WERI-Rb-1 (cell line): ENCODE data around the gene SPINT2.
A peak's percentile ranks its signal among the peaks of the same experiment; 100 is the strongest.
"Not testable (repeated sequence)": the region's sequence is repeated elsewhere in the genome, so short reads cannot be mapped to it uniquely, and the experiment has no call there.

ENCODE experiments used
- DNase-seq: peaks from one replicate; pipeline ENCODE4 v3.0.0-alpha.2; 2020
- H3K27ac ChIP-seq: fragments of 250-450 bp; sonication (Bioruptor Pico); 2 replicates; pipeline ENCODE4 v1.5.1; 2020; ENCODE audit warnings: mild to moderate bottlenecking, moderate library complexity
- H3K27me3 ChIP-seq: fragments of 250-450 bp; sonication (Bioruptor Pico); 2 replicates; pipeline ENCODE4 v1.5.1; 2021; ENCODE audit warnings: mild to moderate bottlenecking, low read depth, moderate library complexity; ENCODE audit not compliant: insufficient read depth, severe bottlenecking
- H3K36me3 ChIP-seq: fragments of 250-450 bp; sonication (Bioruptor Pico); 2 replicates; pipeline ENCODE4 v1.5.1; 2020; ENCODE audit warnings: mild to moderate bottlenecking, moderate library complexity
- H3K4me3 ChIP-seq: 2 replicates; pipeline ENCODE4 v1.5.1; 2011; ENCODE audit warnings: low read depth, mild to moderate bottlenecking, control low read depth, low read length
- H3K9me3 ChIP-seq: fragments of 250-450 bp; sonication (Bioruptor Pico); 2 replicates; pipeline ENCODE4 v1.5.1; 2021; ENCODE audit warnings: mild to moderate bottlenecking, moderate library complexity; ENCODE audit not compliant: severe bottlenecking
- TF ChIP-seq, protein P1 (sequence below): IDR thresholded peaks from 2 replicates; pipeline ENCODE4 v1.5.1; 2011; ENCODE audit warnings: low read depth, mild to moderate bottlenecking, control low read depth, inconsistent platforms, low read length

The SPINT2 gene

DNA sequence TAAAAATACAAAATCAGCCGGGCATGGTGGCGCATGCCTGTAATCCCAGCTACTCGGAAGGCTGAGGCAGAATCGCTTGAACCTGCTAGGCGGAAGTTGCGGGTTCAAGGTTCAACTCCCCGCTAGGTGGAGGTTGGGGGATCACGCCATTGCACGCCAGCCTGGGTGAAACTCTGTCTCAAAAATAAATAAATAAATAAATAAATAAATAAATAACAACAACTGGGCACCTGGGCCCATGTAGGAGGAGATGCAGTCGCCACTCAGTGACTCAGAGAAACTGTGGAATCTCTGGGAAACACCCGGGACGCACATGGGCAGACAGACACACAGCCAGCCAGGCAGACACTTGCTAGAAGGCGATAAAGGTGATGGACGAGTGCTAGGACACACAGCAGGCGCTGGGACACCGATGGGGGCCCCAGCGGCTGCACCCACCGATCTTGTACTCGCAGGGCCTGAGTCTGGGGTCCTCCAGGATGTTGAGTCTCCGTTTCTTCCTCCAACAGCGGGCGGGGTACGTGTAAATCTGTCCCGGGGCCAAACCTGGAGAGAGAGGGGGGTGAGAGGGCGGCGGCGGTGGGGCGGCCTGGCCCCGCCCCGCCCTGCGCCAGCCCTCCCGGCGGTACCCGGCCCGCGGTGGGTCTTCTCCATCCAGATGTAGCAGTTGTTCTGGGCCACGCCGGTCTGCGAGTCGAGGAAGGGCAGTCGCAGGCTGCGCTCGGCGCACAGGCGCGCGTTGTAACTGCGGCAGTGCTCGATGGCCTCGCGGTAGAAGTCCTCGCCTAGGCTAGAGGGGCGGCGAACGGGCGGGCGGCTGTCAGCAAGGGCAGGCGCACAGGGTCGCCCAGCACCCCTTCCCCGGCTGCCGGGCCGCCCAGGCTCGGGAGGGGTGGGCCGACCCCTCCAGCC lies 42.2 kb upstream of the SPINT2 start:
- H3K9me3 ChIP-seq: no peaks in the 10 kb centered on the region
- H3K27ac ChIP-seq: peak overlapping the region; percentile 64
- no peaks in the 10 kb centered on the region for H3K27me3 ChIP-seq
- TF ChIP-seq, protein P1, sequence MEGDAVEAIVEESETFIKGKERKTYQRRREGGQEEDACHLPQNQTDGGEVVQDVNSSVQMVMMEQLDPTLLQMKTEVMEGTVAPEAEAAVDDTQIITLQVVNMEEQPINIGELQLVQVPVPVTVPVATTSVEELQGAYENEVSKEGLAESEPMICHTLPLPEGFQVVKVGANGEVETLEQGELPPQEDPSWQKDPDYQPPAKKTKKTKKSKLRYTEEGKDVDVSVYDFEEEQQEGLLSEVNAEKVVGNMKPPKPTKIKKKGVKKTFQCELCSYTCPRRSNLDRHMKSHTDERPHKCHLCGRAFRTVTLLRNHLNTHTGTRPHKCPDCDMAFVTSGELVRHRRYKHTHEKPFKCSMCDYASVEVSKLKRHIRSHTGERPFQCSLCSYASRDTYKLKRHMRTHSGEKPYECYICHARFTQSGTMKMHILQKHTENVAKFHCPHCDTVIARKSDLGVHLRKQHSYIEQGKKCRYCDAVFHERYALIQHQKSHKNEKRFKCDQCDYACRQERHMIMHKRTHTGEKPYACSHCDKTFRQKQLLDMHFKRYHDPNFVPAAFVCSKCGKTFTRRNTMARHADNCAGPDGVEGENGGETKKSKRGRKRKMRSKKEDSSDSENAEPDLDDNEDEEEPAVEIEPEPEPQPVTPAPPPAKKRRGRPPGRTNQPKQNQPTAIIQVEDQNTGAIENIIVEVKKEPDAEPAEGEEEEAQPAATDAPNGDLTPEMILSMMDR: no peak
- no peak for DNase-seq
- peaks cover 40% of the 10 kb centered on the region for H3K36me3 ChIP-seq
- no peak overlapping the region for H3K4me3 ChIP-seq

DNA sequence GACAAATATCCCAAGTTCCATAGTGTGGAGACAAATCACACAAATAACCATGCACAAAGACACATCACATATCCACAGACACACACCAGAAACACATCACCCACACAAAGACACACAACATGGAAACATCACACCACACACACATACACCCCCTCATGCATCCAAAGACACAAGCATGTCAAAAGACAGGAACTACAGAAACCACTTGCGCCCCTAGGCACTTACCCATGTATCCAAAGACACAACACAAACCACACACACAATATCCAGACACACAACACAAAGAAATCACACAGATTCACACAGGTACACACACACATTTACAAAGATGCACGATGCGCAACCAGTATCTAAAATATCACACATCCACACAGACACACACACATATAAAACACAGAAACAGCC lies 41.3 kb upstream of the SPINT2 start:
- TF ChIP-seq, protein P1: no peak
- no peaks in the 10 kb centered on the region for H3K9me3 ChIP-seq
- H3K27ac ChIP-seq: peak overlapping the region; percentile 57; the same call in 1 of the 2 replicates
- DNase-seq: no peak
- H3K36me3 ChIP-seq: peaks cover 32% of the 10 kb centered on the region
- no peaks in the 10 kb centered on the region for H3K27me3 ChIP-seq
- H3K4me3 ChIP-seq: peak overlapping the region; percentile 64

DNA sequence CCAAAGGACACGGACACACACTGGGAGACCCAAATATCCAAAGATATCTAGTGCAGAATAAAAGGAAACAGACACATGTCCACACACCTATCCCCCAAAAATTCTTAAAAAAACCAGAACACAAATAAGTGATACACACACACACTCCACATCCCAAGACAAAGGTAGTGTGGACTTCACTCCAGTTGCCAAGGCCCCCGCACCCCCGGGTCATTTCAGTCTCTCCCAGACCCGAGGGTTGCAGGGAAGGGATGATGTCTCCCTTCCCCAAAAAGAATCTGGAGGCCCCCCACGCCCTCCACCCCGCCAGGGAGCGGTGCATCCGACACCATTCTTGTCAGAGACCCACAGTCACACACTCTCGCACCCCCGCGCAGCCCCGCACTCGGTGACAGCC lies 40.8 kb upstream of the SPINT2 start:
- no peaks in the 10 kb centered on the region for H3K9me3 ChIP-seq
- peak overlapping the region; percentile 57; the same call in 1 of the 2 replicates for H3K27ac ChIP-seq
- H3K36me3 ChIP-seq: peaks cover 27% of the 10 kb centered on the region
- no peak for DNase-seq
- H3K4me3 ChIP-seq: peak overlapping the region; percentile 64
- TF ChIP-seq, protein P1: no peak
- no peaks in the 10 kb centered on the region for H3K27me3 ChIP-seq

DNA sequence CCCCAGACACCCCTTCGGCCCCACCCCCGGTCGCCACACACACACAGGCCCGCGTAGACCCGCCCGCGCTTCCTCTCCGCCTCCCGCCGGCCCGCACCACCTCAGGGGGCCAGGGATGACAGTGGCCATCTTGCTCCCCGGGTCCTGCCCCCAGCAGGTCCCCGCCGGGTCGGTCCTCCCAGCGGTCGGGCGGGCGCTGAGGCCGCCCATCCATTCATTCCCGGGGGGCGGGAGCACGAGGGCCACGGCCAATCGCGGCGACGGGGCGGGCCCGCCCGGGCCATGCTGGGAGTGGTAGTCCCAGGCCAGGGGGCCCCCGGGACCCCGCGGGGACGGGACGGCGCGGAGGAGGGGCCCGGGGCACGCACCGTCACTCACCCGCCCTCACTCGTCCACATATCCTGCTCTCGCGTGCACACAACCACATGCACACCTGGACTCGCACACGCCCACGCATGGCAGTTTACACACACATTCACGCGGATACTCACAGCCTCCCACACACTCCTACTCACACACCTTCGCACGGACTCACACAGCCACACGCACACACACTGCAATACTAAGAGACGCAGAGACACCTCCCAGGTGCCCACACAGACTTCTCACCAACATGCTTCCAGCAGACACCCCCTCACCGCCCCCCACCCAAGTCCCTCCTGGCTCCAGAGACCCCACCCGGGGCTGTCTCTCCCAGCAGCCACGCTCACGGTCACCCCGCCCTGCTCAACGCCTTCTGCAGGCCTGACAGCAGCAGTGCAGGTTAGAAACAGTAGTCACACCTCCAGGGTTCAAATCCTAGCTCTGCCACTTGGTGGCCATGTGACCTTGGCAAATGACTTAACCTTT lies 40.1 kb upstream of the SPINT2 start, which contains the start of gene DPF1:
DPF1 (minus strand) TSS at position 209 of the 849 bp plus-strand sequence; CDS start at position 129, 80 bp downstream.
- H3K27me3 ChIP-seq: no peaks in the 10 kb centered on the region
- H3K36me3 ChIP-seq: peaks cover 21% of the 10 kb centered on the region
- peak within 1 kb of the TSS; percentile 64 for H3K4me3 ChIP-seq
- peak; percentile 91 for DNase-seq
- H3K9me3 ChIP-seq: no peaks in the 10 kb centered on the region
- H3K27ac ChIP-seq: peak within 1 kb of the TSS; percentile 57
- TF ChIP-seq, protein P1: peak; percentile 65

DNA sequence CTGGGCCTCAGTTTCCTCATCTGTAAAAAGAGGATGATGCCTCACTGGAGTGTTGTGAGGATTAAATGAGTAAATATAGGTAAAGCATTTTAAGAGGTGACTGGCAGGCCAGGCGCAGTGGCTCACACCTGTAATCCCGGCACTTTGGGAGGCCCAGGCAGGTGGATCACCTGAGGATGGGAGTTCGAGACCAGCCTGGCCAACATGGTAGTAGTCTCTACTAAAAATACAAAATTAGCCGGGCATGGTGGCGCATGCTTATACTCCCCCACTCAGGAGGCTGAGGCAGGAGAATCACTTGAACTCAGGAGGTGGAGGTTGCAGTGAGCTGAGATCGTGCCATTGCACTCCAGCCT lies 39.5 kb upstream of the SPINT2 start:
- not testable (repeated sequence) for H3K9me3 ChIP-seq, DNase-seq, H3K27ac ChIP-seq, H3K27me3 ChIP-seq, H3K4me3 ChIP-seq
- peaks cover 17% of the 10 kb centered on the region for H3K36me3 ChIP-seq
